Cerebellar nuclear complex (tissue), 1 donor: ENCODE measurements around the gene CATSPERB.
"Not testable (repeated sequence)": the region's sequence is repeated elsewhere in the genome, so short reads cannot be mapped to it uniquely, and the experiment has no call there.

Source experiments
- DNase-seq, 2 experiments: peaks; one replicate each; lab custom pipeline; 2025; lab: John Stamatoyannopoulos, UW

Gene CATSPERB

DNA sequence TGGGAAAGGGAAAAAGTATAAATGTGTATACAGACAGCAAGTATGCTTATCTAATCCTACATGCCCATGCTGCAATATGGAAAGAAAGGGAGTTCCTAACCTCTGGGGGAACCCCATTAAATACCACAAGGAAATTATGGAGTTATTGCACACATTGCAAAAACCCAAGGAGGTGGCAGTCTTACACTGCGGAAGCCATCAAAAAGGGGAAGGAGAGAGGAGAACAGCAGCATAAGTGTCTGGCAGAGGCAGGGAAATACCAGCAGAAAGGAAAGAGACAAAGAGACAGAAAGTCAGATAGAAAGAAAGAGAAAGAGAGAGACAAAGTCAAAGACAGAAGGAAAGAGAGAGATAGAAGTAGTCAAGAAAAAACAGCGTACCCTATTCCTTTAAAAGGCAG is 64.8 kb downstream of the CATSPERB start:
- not testable (repeated sequence) for DNase-seq

DNA sequence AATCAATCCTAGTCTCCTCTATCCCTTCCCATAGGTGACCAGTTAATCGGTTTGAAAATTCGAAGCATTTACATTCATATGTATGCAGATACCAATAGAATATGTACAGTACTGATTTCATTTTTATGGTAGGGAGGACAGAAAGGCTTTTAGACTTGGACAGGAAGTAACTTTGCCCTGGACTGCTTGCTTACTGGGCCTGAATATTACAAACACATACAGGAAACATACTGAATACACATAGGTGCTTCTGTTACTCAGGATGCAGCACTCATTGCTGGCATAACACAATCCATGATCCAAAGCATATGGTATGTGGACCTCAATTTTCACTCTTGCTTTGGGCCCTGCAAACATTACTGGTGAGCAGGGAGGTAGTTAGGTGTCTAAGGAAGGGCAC is 71.1 kb downstream of the CATSPERB start:
- DNase-seq: no peak

- no peak for DNase-seq
Observed at GRCh38 chr14:91654836-91655235, 77.0 kb downstream of the CATSPERB start.

- DNase-seq: no peak
Observed at GRCh38 chr14:91653451-91653850, 78.4 kb downstream of the CATSPERB start.

DNA sequence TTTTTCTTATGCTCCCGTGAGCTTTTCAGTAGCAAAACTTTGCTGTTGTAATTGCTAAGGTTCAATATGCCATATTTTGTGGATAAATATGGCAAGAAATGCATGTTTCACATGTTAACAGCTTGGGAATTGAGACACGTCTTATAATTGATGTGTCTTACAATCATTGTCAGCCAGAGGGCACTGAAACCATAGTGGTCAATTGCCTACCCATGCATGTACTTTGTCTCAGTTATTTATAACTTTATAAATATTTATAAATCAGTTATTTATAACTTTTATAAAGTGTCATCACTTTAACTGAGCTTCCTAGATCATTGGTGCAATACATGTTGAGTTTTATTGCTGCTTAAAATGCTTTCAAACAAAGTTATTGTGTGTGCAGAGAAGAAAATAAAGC is 82.0 kb downstream of the CATSPERB start:
- no peak for DNase-seq

DNA sequence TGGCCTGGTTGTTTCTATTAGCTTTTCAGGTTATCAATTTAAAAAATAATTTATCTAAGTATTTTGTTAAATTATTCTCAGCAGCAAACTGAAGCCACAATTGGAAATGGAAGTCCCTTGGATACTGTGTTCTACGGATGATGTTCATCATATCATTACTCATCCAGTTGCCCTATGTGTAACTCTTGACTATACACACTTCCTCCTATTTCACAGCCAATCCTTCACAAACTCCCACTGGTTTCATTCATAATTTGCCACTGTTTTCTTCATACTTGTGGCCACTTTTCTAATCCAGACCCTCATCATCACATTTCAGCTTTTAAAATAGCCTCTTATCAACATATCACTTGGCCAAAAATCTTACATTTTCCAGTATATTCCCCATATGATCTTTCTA is 84.0 kb downstream of the CATSPERB start:
- no peak for DNase-seq

GRCh38 chr14:91636604-91637003 is 95.3 kb downstream of the CATSPERB start:
- no peak for DNase-seq

GRCh38 chr14:91624757-91625156 is 107.1 kb downstream of the CATSPERB start:
- DNase-seq: no peak

GRCh38 chr14:91614187-91614586 is 117.7 kb downstream of the CATSPERB start:
- DNase-seq: no peak

GRCh38 chr14:91613459-91614112 is 118.3 kb downstream of the CATSPERB start:
- DNase-seq: no peak

DNA sequence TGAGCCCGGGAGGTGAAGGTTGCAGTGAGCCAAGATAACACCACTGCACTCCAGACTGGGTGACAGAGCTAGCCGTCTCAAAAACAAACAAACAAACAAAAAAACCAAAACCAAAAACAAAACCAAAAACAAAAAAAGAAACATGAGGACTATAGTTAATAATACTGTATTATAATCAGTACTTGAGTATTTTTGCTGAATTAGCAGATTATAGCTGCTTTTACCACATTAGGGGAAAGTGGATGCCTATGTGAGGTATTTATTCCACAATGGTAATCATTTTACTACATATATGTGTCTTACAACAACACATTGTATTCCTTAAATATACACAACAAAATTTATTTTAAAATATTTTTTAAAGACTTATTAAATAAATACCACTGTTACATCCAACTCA is 120.4 kb downstream of the CATSPERB start:
- DNase-seq: no peak

DNA sequence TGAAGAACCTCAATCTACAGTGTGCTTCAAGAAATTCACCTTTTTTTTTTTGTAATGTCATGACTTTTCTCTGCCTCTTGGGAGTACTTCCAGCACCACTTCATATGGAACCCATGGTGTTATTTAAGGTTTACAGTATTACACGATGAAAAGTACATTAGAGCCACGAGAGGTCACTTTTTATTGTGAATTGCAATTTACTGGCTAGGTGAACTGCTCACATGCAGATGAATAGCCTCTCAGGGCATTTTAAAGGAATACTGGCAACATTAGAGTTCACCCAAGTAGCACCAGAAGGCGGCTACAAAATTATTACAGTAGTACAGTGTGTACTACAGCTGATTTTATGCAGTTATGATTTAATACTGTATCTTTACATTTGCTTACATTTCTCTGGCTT is 122.7 kb downstream of the CATSPERB start:
- no peak for DNase-seq

- no peak for DNase-seq
Observed at GRCh38 chr14:91607322-91608047, 124.4 kb downstream of the CATSPERB start.

- no peak for DNase-seq
Observed at GRCh38 chr14:91606851-91607250, 125.0 kb downstream of the CATSPERB start.

- DNase-seq: not testable (repeated sequence)
Observed at GRCh38 chr14:91604611-91605010, 127.3 kb downstream of the CATSPERB start.

DNA sequence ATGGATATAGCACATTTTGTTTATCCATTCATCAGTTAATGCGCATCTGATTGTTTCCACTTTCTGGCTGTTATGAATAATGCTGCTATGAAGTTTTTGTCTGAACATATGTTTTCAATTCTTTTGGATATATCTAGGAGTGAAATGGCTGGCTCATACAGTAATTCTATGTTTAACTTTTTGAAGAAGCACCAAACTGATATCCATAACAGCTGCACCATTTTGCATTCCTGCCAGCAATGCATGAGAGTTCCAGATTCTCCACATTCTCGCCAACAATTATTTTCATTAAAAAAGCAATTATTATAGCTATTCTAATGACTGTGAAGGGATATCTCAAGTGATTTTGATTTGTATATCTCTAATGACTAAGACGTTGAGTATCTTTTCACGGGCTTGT is 131.9 kb downstream of the CATSPERB start:
- DNase-seq: no peak

- no peak for DNase-seq
Observed at GRCh38 chr14:91595736-91596135, 136.2 kb downstream of the CATSPERB start.

DNA sequence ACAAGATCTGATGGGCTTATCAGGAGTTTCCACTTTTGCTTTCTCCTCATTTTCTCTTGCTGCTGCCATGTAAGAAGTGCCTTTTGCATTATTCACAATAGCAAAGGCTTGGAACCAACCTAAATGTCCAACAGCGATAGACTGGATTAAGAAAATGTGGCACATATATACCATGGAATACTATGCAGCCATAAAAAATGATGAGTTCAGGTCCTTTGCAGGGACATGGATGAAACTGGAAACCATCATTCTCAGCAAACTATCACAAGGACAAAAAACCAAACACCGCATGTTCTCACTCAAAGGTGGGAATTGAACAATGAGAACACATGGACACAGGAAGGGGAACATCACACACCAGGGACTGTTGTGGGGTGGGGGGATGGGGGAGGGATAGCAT is 137.9 kb downstream of the CATSPERB start:
- DNase-seq: not testable (repeated sequence)

DNA sequence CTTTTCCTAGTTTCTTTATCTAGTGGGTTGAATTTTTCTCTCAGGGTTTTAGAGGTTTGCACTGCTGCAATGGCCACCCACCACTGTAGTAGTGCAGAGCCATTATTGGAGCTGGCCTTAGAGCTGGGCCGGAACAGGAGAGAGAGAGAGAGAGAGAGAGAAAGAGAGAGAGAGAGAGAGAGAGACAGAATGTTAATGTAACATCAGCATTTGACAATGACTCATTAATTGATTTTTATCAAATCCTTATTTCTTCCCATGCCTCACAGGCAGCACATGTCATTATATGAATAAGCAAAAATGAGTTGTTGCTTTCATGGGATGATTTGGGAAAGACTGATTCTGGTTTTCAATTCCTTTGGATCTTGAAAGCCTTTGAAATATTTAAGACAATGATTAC is 145.5 kb downstream of the CATSPERB start:
- DNase-seq: no peak

DNA sequence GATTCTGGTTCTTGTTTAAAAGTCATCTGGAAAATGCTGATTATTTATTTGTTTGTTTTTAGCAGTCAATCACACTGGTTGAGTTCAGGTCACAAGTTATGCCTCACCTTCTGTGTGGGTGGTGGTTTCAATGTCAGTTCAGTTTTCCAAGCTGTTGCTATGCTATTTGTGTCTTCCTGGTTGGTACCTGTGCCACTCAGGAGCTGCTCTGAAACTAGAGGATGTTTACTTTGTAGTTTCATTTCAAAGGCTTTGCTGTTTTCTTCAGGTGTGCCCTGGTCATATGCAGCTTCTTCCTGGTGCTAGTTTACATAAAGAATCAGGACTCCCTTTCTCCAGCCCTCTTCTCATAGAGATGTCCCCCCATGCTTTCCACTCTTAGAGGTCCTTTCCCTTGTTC is 146.0 kb downstream of the CATSPERB start:
- DNase-seq: no peak

- no peak for DNase-seq
Observed at GRCh38 chr14:91582761-91583160, 149.1 kb downstream of the CATSPERB start.

GRCh38 chr14:91580876-91581577 is 150.9 kb downstream of the CATSPERB start:
- DNase-seq: no peak

GRCh38 chr14:91577632-91578233 is 154.2 kb downstream of the CATSPERB start:
- DNase-seq: no peak
